Colonic mucosa (tissue), 4 donors: ENCODE data around the gene POLR2J. TPM values are rescaled to one million over a fixed set of nuclear protein-coding genes. Genes with fewer than 3 reads are reported as not detected.

ENCODE experiments used
- DNase-seq: peaks from one replicate; pipeline ENCODE4 v3.0.0-alpha.2; 2020
- H3K27ac ChIP-seq: fragments of 200-600 bp; one replicate; pipeline ENCODE4 v1.8.0; 2021
- H3K27me3 ChIP-seq: fragments of 200-600 bp; one replicate; pipeline ENCODE4 v1.8.0; 2021
- H3K36me3 ChIP-seq: fragments of 200-600 bp; one replicate; pipeline ENCODE4 v1.8.0; 2021
- H3K4me1 ChIP-seq: fragments of 200-600 bp; one replicate; pipeline ENCODE4 v1.8.0; 2021; ENCODE audit warnings: mild to moderate bottlenecking
- H3K4me3 ChIP-seq: fragments of 200-600 bp; one replicate; pipeline ENCODE4 v1.8.0; 2021
- H3K9ac ChIP-seq, 2 donors: one replicate each; pipeline ENCODE4 v1.7.0; 2013; ENCODE audit warnings: control low read depth in 2 of 2, low read depth in 2 of 2, low read length in 2 of 2
- H3K9me3 ChIP-seq: fragments of 200-600 bp; one replicate; pipeline ENCODE4 v1.8.0; 2021
- CTCF ChIP-seq: fragments of 200-600 bp; IDR thresholded peaks from one replicate; pipeline ENCODE4 v1.8.0; 2022; ENCODE audit warnings: antibody characterized with exemption, mild to moderate bottlenecking
- intact Hi-C: fragments of 100-400 bp; cut with DNase I; formaldehyde crosslinking; loops from one replicate; pipeline ENCODE4 v1.14.1; 2022
- total RNA-seq, 2 donors: library from RNA; stranded (reverse); fragmentation: NEBNext Ultra II Directional in 1 of 2; extraction: Animal tissue kit (Norgen Biotek cat#: 25700) in 1 of 2; gene quantifications; one replicate each; pipeline ENCODE4 v1.2.1, GENCODE V29; 2021
- donor health status: healthy.
- donor health status: DM: no; HTN: no; CAD: no.
- donor health status: DM: no; HTN: no; CAD: no.

Gene POLR2J
- total RNA-seq, 2 donors from 2014 or later: 43.0 to 49.2 TPM

- DNase-seq: no peak
- no peak overlapping the region for H3K9ac ChIP-seq
These were observed 31.4 kb downstream of the POLR2J start for GRCh38 chr7:102447311-102447710.

GRCh38 chr7:102446387-102447156 is 32.1 kb downstream of the POLR2J start:
- Histone ChIP-seq H3K9ac (no peak overlapping the region), H3K36me3 (no peaks in the 10 kb centered on the region), H3K27me3 (no peaks in the 10 kb centered on the region), H3K9me3 (no peaks in the 10 kb centered on the region), H3K4me1 (no peaks in the 10 kb centered on the region), H3K27ac (no peak overlapping the region), H3K4me3 (no peak overlapping the region)
- DNase-seq: no peak
- intact Hi-C loops: no loop called here
- no peak for TF ChIP-seq CTCF

More at GRCh38 chr7:102447311-102447710, 31.4 kb downstream of the POLR2J start:
- H3K9me3 ChIP-seq: no peaks in the 10 kb centered on the region
- intact Hi-C loops: no loop called here
- no peak overlapping the region for H3K4me3 ChIP-seq
- H3K4me1 ChIP-seq: no peaks in the 10 kb centered on the region
- no peak for TF ChIP-seq CTCF
- no peaks in the 10 kb centered on the region for H3K27me3 ChIP-seq
- no peaks in the 10 kb centered on the region for H3K36me3 ChIP-seq
- no peak overlapping the region for H3K27ac ChIP-seq

GRCh38 chr7:102445674-102446071 is 33.0 kb downstream of the POLR2J start:
- Histone ChIP-seq H3K9ac (no peak overlapping the region), H3K9me3 (no peaks in the 10 kb centered on the region), H3K4me3 (no peak overlapping the region), H3K27ac (no peak overlapping the region), H3K4me1 (no peaks in the 10 kb centered on the region), H3K36me3 (no peaks in the 10 kb centered on the region), H3K27me3 (no peaks in the 10 kb centered on the region)
- intact Hi-C loops: no loop called here
- no peak for TF ChIP-seq CTCF
- no peak for DNase-seq

GRCh38 chr7:102444961-102445673 is 33.6 kb downstream of the POLR2J start:
- Histone ChIP-seq H3K4me3 (no peak overlapping the region), H3K36me3 (no peaks in the 10 kb centered on the region), H3K9me3 (no peaks in the 10 kb centered on the region), H3K4me1 (no peaks in the 10 kb centered on the region), H3K27ac (no peak overlapping the region), H3K27me3 (no peaks in the 10 kb centered on the region), H3K9ac (no peak overlapping the region)
- no peak for TF ChIP-seq CTCF
- intact Hi-C loops: no loop called here
- DNase-seq: no peak

GRCh38 chr7:102439963-102440795 is 38.5 kb downstream of the POLR2J start:
- no peaks in the 10 kb centered on the region for H3K9me3 ChIP-seq
- H3K36me3 ChIP-seq: no peaks in the 10 kb centered on the region
- no peak overlapping the region for H3K9ac ChIP-seq
- H3K4me1 ChIP-seq: no peaks in the 10 kb centered on the region
- no peaks in the 10 kb centered on the region for H3K27me3 ChIP-seq
- no peak overlapping the region for H3K4me3 ChIP-seq
- intact Hi-C loops: no loop called here
- DNase-seq: no peak
- H3K27ac ChIP-seq: no peak overlapping the region
- TF ChIP-seq CTCF: no peak
